Measurements from ENCODE around the gene ALG12. TPM values are rescaled to one million over a fixed set of nuclear protein-coding genes. Genes with fewer than 3 reads are reported as not detected.

Gene ALG12
- total and polyA plus RNA-seq, 2 of the 4 experiments (the other 2 are of a cell fraction): 7.2 to 10.9 TPM

- Histone ChIP-seq H3K9me1 (ENCODE audit: insufficient read depth, low read length) (peaks cover 11% of the 10 kb centered on the region), H4K91ac (ENCODE audit: insufficient read depth, low read depth, low read length) (no peak overlapping the region), H2BK5ac (ENCODE audit: low read depth, low read length, poor library complexity, severe bottlenecking) (no peak overlapping the region), H4K5ac (ENCODE audit: low read depth, low read length) (no peak overlapping the region), H3K36me3 (ENCODE audit: control insufficient read depth, insufficient read depth, low read length) (peaks cover 32% of the 10 kb centered on the region), H3K9ac (ENCODE audit: low read depth, low read length) (no peak overlapping the region), H3K9me3 (ENCODE audit: control insufficient read depth, insufficient read depth, low read length) (peaks cover 4% of the 10 kb centered on the region; the same call in 1 of the 2 replicates), H3K79me1 (ENCODE audit: low read depth in 1 of 2, low read length in 2 of 2) (peaks cover 32 to 77% of the 10 kb centered on the region in 2 experiments), H4K20me1 (ENCODE audit: insufficient read depth, low read length) (peaks cover 41% of the 10 kb centered on the region), H2BK15ac (ENCODE audit: low read depth, low read length) (no peak overlapping the region), H3K14ac (replicated peaks; ENCODE audit: low read depth, low read length) (no peak overlapping the region), H4K8ac (ENCODE audit: low read depth in 2 of 2, low read length in 2 of 2) (no peak overlapping the region), H3K27ac (ENCODE audit: insufficient read depth, low read length) (no peak overlapping the region), H2AFZ (replicated peaks; ENCODE audit: low read length, poor library complexity) (no peak overlapping the region), H3K4ac (ENCODE audit: low read depth, low read length) (no peak overlapping the region), H3K56ac (ENCODE audit: extremely low read depth, insufficient read depth, low read length) (no peak overlapping the region), H3K27me3 (ENCODE audit: control insufficient read depth, insufficient read depth, low read length) (no peaks in the 10 kb centered on the region), H2AK5ac (ENCODE audit: low read depth, low read length) (no peak overlapping the region), H3K4me1 (ENCODE audit: control insufficient read depth, insufficient read depth, low read length) (peaks cover 4% of the 10 kb centered on the region; the same call in 1 of the 2 replicates), H2BK120ac (ENCODE audit: low read depth, low read length) (no peak overlapping the region), H3K4me3 (ENCODE audit: insufficient read depth, low read depth, low read length) (no peak overlapping the region), H2AK9ac (replicated peaks; ENCODE audit: low read depth, low read length, poor library complexity) (no peak overlapping the region), H3K23ac (ENCODE audit: low read depth, low read length) (no peak overlapping the region), H3K18ac (ENCODE audit: low read depth, low read length) (no peak overlapping the region), H2BK20ac (ENCODE audit: low read depth, low read length) (no peak overlapping the region), H3K4me2 (ENCODE audit: low read depth, low read length) (no peak overlapping the region)
- CTCF ChIA-PET: no interaction called here
- POLR2A ChIA-PET (ENCODE audit: unreplicated experiment): no interaction called here
- dilution Hi-C loops (cut with HindIII; ENCODE audit: low sequenced_read_pairs, unreplicated experiment) (no loop called here), intact Hi-C loops (cut with micrococcal nuclease) (no loop called here), in situ Hi-C loops (cut with MboI; ENCODE audit: low sequenced_read_pairs) (no loop called here)
- ATAC-seq (ENCODE audit: low read depth) (no peak), DNase-seq (no peak)
- TF ChIP-seq CTCF (conservative IDR thresholded peaks at IDR 0.05; ENCODE audit: low read depth, low read length) (no peak), MAZ (IDR thresholded peaks at IDR 0.05; ENCODE audit: borderline replicate concordance, low read depth, low read length) (no peak), FOS (IDR thresholded peaks at IDR 0.05; ENCODE audit: low read depth, low read length) (no peak), RFX5 (IDR thresholded peaks at IDR 0.05; ENCODE audit: low read depth, low read length) (no peak), CHD1 (IDR thresholded peaks at IDR 0.05; ENCODE audit: low read depth, low read length) (no peak), CEBPB (IDR thresholded peaks at IDR 0.05; ENCODE audit: low read depth, low read length) (no peak), BHLHE40 (IDR thresholded peaks at IDR 0.05; ENCODE audit: low read depth, low read length) (no peak), MXI1 (IDR thresholded peaks at IDR 0.05; ENCODE audit: borderline replicate concordance, low read depth, low read length) (no peak), RAD21 (IDR thresholded peaks at IDR 0.05; ENCODE audit: low read length) (no peak), MAFK (IDR thresholded peaks at IDR 0.05; ENCODE audit: low read depth, low read length) (no peak), SMC3 (IDR thresholded peaks at IDR 0.05; ENCODE audit: low read depth, low read length) (no peak)
- no CpG with 5 or more reads among the region's 2 CpGs for WGBS, 2 experiments (ENCODE audit: extremely low coverage in 2 of 2, insufficient read length in 1 of 2)
- no TSS peak for BruUV-seq (replicated peaks)
These were observed 36.4 kb downstream of the ALG12 start for GRCh38 chr22:49881856-49882255.

Measured in IMR-90 (cell line).